ENCODE data around the gene NBPF20.
"Not testable (repeated sequence)": the region's sequence is repeated elsewhere in the genome, so short reads cannot be mapped to it uniquely, and the experiment has no call there.

GRCh38 chr1:145400701-145401100, 24.7 kb downstream of the NBPF20 start:
- TF ChIP-seq CTCF (IDR thresholded peaks at IDR 0.05; ENCODE audit: low read depth, low read length, poor library complexity, severe bottlenecking); EZH2phosphoT487 (IDR thresholded peaks at IDR 0.05; ENCODE audit: borderline replicate concordance, low read length): not testable (repeated sequence)
